ENCODE data around the gene FYB1. TPM values are rescaled to one million over a fixed set of nuclear protein-coding genes. Genes with fewer than 3 reads are reported as not detected.

FYB1 gene
- total RNA-seq, result 100 to 1,000 TPM; 161 to 168 TPM

GRCh38 chr5:39219437-39219836 lies at the start of gene FYB1:
FYB1 (minus strand) TSS chr5:39219563; CDS start chr5:39202960, 16,603 bp downstream.
- Mint-ChIP-seq H3K9me3 (peaks cover 0 to 8% of the 10 kb centered on the region in 2 donors), H3K27ac (peak within 1 kb of the TSS in 1 of 2 donors; percentile 41), H3K36me3 (no peaks in the 10 kb centered on the region)
- ATAC-seq (no peak), DNase-seq (ENCODE audit: low spot score in 2 of 2) (no peak)

GRCh38 chr5:39267186-39267585 lies 47.8 kb upstream of the FYB1 start:
- no peak for DNase-seq (ENCODE audit: low spot score in 2 of 2)
- no peaks in the 10 kb centered on the region for H3K36me3 Mint-ChIP-seq

GRCh38 chr5:39266442-39266841 lies 47.1 kb upstream of the FYB1 start:
- Mint-ChIP-seq H3K9me3 (peaks cover 0 to 3% of the 10 kb centered on the region in 2 donors), H3K36me3 (no peaks in the 10 kb centered on the region), H3K27ac (no peak overlapping the region)
- DNase-seq (ENCODE audit: low spot score in 2 of 2) (no peak), ATAC-seq (no peak)

More at GRCh38 chr5:39267186-39267585, 47.8 kb upstream of the FYB1 start:
- Mint-ChIP-seq H3K9me3 (peaks cover 0 to 3% of the 10 kb centered on the region in 2 donors), H3K27ac (no peak overlapping the region)
- no peak for ATAC-seq

GRCh38 chr5:39264528-39264927 lies 45.2 kb upstream of the FYB1 start:
- peaks cover 0 to 3% of the 10 kb centered on the region in 2 donors for H3K9me3 Mint-ChIP-seq
- H3K27ac Mint-ChIP-seq, result no peak overlapping the region
- ATAC-seq, result peak; percentile 37 to 58
- no peak for DNase-seq (ENCODE audit: low spot score in 2 of 2)
- H3K36me3 Mint-ChIP-seq, result no peaks in the 10 kb centered on the region

- peaks cover 0 to 3% of the 10 kb centered on the region in 2 donors for H3K9me3 Mint-ChIP-seq
- ATAC-seq, result no peak
- no peaks in the 10 kb centered on the region for H3K36me3 Mint-ChIP-seq
- no peak overlapping the region for H3K27ac Mint-ChIP-seq
- DNase-seq (ENCODE audit: low spot score in 2 of 2), result no peak
These were observed 43.6 kb upstream of the FYB1 start for GRCh38 chr5:39262981-39263380.

- H3K27ac Mint-ChIP-seq, result no peak overlapping the region
- H3K9me3 Mint-ChIP-seq, result peaks cover 0 to 3% of the 10 kb centered on the region in 2 donors
- no peaks in the 10 kb centered on the region for H3K36me3 Mint-ChIP-seq
- ATAC-seq (no peak), DNase-seq (ENCODE audit: low spot score in 2 of 2) (no peak)
These were observed 40.7 kb upstream of the FYB1 start for GRCh38 chr5:39260095-39260494.

- H3K9me3 Mint-ChIP-seq, result no peaks in the 10 kb centered on the region
- no peak overlapping the region for H3K27ac Mint-ChIP-seq
- ATAC-seq, result no peak
- no peaks in the 10 kb centered on the region for H3K36me3 Mint-ChIP-seq
- no peak for DNase-seq (ENCODE audit: low spot score in 2 of 2)
These were observed 38.2 kb upstream of the FYB1 start for GRCh38 chr5:39257554-39257953.

GRCh38 chr5:39256477-39257235 lies 37.3 kb upstream of the FYB1 start:
- Mint-ChIP-seq H3K27ac (no peak overlapping the region), H3K36me3 (no peaks in the 10 kb centered on the region), H3K9me3 (no peaks in the 10 kb centered on the region)
- DNase-seq (ENCODE audit: low spot score in 2 of 2), result no peak
- peak; percentile 76 to 91 for ATAC-seq

- Mint-ChIP-seq H3K36me3 (peaks cover 0 to under 1% of the 10 kb centered on the region in 2 donors), H3K9me3 (peaks cover 0 to 2% of the 10 kb centered on the region in 2 donors), H3K27ac (no peak overlapping the region)
- ATAC-seq, result no peak
- DNase-seq (ENCODE audit: low spot score in 2 of 2), result no peak
These were observed 36.0 kb upstream of the FYB1 start for GRCh38 chr5:39255406-39255805.

- Mint-ChIP-seq H3K27ac (no peak overlapping the region), H3K9me3 (peaks cover 0 to 8% of the 10 kb centered on the region in 2 donors), H3K36me3 (peaks cover 0 to 6% of the 10 kb centered on the region in 2 donors)
- no peak for DNase-seq (ENCODE audit: low spot score in 2 of 2)
- no peak for ATAC-seq
These were observed 35.3 kb upstream of the FYB1 start for GRCh38 chr5:39254671-39255070.

- ATAC-seq, result no peak
These were observed 33.8 kb upstream of the FYB1 start for GRCh38 chr5:39253196-39253595.

GRCh38 chr5:39249564-39250274 lies 30.4 kb upstream of the FYB1 start:
- Mint-ChIP-seq H3K9me3 (peaks cover 0 to 12% of the 10 kb centered on the region in 2 donors), H3K36me3 (peaks cover 0 to 12% of the 10 kb centered on the region in 2 donors), H3K27ac (no peak overlapping the region)
- DNase-seq (ENCODE audit: low spot score in 2 of 2), result no peak
- ATAC-seq, result peak in 1 of 2 donors; percentile 35

More at GRCh38 chr5:39253196-39253595, 33.8 kb upstream of the FYB1 start:
- Mint-ChIP-seq H3K27ac (no peak overlapping the region), H3K36me3 (peaks cover 0 to 12% of the 10 kb centered on the region in 2 donors), H3K9me3 (peaks cover 0 to 8% of the 10 kb centered on the region in 2 donors)
- no peak for DNase-seq (ENCODE audit: low spot score in 2 of 2)

GRCh38 chr5:39249069-39249468 lies 29.7 kb upstream of the FYB1 start:
- H3K36me3 Mint-ChIP-seq, result peaks cover 0 to 12% of the 10 kb centered on the region in 2 donors
- no peak overlapping the region for H3K27ac Mint-ChIP-seq

GRCh38 chr5:39240750-39241149 lies 21.4 kb upstream of the FYB1 start:
- Mint-ChIP-seq H3K27ac (no peak overlapping the region), H3K36me3 (no peaks in the 10 kb centered on the region), H3K9me3 (peaks cover 3 to 11% of the 10 kb centered on the region in 2 donors)
- no peak for DNase-seq (ENCODE audit: low spot score in 2 of 2)
- no peak for ATAC-seq

More at GRCh38 chr5:39249069-39249468, 29.7 kb upstream of the FYB1 start:
- peaks cover 0 to 12% of the 10 kb centered on the region in 2 donors for H3K9me3 Mint-ChIP-seq
- ATAC-seq (no peak), DNase-seq (ENCODE audit: low spot score in 2 of 2) (no peak)

GRCh38 chr5:39238366-39239105 lies 19.2 kb upstream of the FYB1 start:
- ATAC-seq, result no peak

GRCh38 chr5:39236718-39237117 lies 17.4 kb upstream of the FYB1 start:
- DNase-seq (ENCODE audit: low spot score in 2 of 2), result no peak
- no peak for ATAC-seq
- Mint-ChIP-seq H3K36me3 (no peaks in the 10 kb centered on the region), H3K9me3 (peaks cover 3 to 8% of the 10 kb centered on the region in 2 donors), H3K27ac (no peak overlapping the region)

More at GRCh38 chr5:39238366-39239105, 19.2 kb upstream of the FYB1 start:
- no peak for DNase-seq (ENCODE audit: low spot score in 2 of 2)
- Mint-ChIP-seq H3K27ac (no peak overlapping the region), H3K9me3 (peaks cover 3 to 8% of the 10 kb centered on the region in 2 donors), H3K36me3 (no peaks in the 10 kb centered on the region)

- ATAC-seq (no peak), DNase-seq (ENCODE audit: low spot score in 2 of 2) (no peak)
- Mint-ChIP-seq H3K27ac (no peak overlapping the region), H3K36me3 (no peaks in the 10 kb centered on the region), H3K9me3 (peaks cover under 1 to 5% of the 10 kb centered on the region in 2 donors)
These were observed 16.3 kb upstream of the FYB1 start for GRCh38 chr5:39235648-39236047.

Measured in activated naive CD4-positive, alpha-beta T cell treated with anti-CD3 and anti-CD28 coated beads, Interleukin-2, amount 50 U/mL, for 72 hours (primary cell).